HUES64 (cell line): ENCODE data around the gene ARSD.
"Not testable (repeated sequence)": the region's sequence is repeated elsewhere in the genome, so short reads cannot be mapped to it uniquely, and the experiment has no call there.

Experiments used
- H3K27ac ChIP-seq: 2 replicates; pipeline ENCODE4 v1.7.0; 2013; ENCODE audit warnings: low read depth, low read length, inconsistent platforms
- H3K27me3 ChIP-seq: 2 replicates; pipeline ENCODE4 v1.6.1; 2013; ENCODE audit warnings: mild to moderate bottlenecking, low read length; ENCODE audit not compliant: insufficient read depth
- H3K36me3 ChIP-seq: 2 replicates; pipeline ENCODE4 v1.6.1; 2013; ENCODE audit warnings: mild to moderate bottlenecking, low read length; ENCODE audit not compliant: insufficient read depth
- H3K4me1 ChIP-seq: 2 replicates; pipeline ENCODE4 v1.6.1; 2013; ENCODE audit warnings: mild to moderate bottlenecking, low read length, moderate library complexity; ENCODE audit not compliant: insufficient read depth
- H3K4me3 ChIP-seq: 2 replicates; pipeline ENCODE4 v1.5.1; 2013; ENCODE audit warnings: mild to moderate bottlenecking, low read length, moderate library complexity
- H3K9ac ChIP-seq: 2 replicates; pipeline ENCODE4 v1.6.1; 2013; ENCODE audit warnings: mild to moderate bottlenecking, low read depth, low read length
- H3K9me3 ChIP-seq: 2 replicates; pipeline ENCODE4 v1.6.1; 2013; ENCODE audit warnings: low read depth, low read length; ENCODE audit not compliant: insufficient read depth
- WGBS: fragments of 150-250, 120-280 bp; methylation state at CpG from one replicate; pipeline ENCODE4 v1.1.7; 2013; ENCODE audit warnings: missing lambda C conversion rate; 5-methylcytosine and 5-hydroxymethylcytosine counted together

The ARSD gene

DNA sequence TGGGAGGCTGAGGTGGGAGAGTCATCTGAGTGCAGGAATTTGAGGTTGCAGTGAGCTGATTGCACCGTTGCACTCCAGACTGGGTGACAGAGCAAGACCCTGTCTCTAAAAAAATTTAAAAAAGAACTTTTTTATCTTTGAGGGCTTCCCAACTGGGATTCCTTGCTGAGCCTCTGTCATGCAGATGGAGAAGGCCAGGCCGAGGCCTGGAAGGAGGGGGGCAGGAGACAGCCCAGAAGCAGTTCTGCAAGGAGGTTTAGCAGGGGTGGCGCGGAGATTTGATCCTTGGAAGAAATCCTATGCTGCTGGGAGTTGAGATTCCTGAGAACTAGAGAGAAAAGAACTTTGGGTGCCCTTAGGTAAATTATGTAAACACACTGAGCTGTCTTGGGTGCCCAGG is 2.5 kb upstream of the ARSD start:
- H3K27ac ChIP-seq = peak overlapping the region; percentile 78
- no peaks in the 10 kb centered on the region for H3K36me3 ChIP-seq
- no peaks in the 10 kb centered on the region for H3K27me3 ChIP-seq
- H3K9ac ChIP-seq = 0 out of 2 replicates have a peak overlapping the region, but pooled peaks have one; percentile 36
- peak overlapping the region; percentile 21; the same call in 1 of the 2 replicates for H3K4me3 ChIP-seq
- WGBS = 12% methylated on average over 4 of the region's 4 CpGs
- H3K4me1 ChIP-seq = peaks cover 6% of the 10 kb centered on the region; the same call in 1 of the 2 replicates
- no peaks in the 10 kb centered on the region for H3K9me3 ChIP-seq

DNA sequence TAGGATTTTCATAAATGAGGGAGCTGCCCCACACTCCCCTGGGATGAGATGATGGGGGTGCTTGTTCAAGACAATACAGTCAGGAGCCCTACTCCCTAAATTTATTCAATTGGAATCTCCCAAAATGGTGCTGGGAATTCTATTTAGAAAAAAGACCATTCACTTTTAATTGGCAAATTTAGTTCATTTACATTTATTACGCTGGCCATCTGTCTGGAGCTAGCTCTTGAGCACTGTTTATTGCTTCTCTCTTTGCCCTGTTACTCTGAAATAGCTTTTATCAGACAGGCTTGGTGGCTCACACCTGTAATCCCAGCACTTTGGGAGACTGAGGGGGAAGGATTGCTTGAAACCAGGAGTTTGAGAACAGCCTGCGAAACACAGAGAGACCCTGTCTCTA is 2.0 kb upstream of the ARSD start:
- Histone ChIP-seq H3K4me1 (peaks cover 6% of the 10 kb centered on the region; the same call in 1 of the 2 replicates), H3K9me3 (no peaks in the 10 kb centered on the region), H3K27ac (peak overlapping the region; percentile 78), H3K9ac (peak overlapping the region; percentile 36; the same call in 1 of the 2 replicates), H3K4me3 (peak overlapping the region; percentile 21; the same call in 1 of the 2 replicates), H3K36me3 (no peaks in the 10 kb centered on the region), H3K27me3 (no peaks in the 10 kb centered on the region)
- 39% methylated on average over 2 of the region's 2 CpGs for WGBS

DNA sequence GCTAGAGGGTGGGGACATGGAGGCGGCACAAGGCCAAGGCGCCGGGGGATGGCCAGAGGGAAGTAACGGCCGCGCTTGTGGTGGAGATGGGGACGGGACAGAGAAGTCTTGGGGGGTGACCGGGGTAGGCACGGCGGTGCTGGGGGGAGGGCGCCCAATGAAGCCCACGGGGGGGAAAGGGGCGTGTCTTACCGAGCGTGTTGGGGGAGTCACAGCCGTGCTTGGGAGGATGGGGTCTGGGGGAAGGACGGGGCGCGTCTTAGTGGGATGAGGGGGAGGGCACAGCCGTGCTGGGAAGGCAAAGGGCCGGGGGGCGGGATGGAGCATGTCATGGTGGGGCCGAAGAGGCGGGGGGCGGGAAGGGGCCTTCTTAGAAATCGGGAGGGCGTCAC is 952 bp downstream of the ARSD start:
- 2% methylated on average over 27 of the region's 27 CpGs for WGBS
- no peaks in the 10 kb centered on the region for H3K36me3 ChIP-seq
- H3K27ac ChIP-seq = peak overlapping the region; percentile 97
- peak overlapping the region; percentile 80 for H3K9ac ChIP-seq
- H3K27me3 ChIP-seq = no peaks in the 10 kb centered on the region
- H3K4me1 ChIP-seq = peaks cover 6% of the 10 kb centered on the region; the same call in 1 of the 2 replicates
- no peaks in the 10 kb centered on the region for H3K9me3 ChIP-seq
- peak overlapping the region; percentile 64 for H3K4me3 ChIP-seq

- H3K27ac ChIP-seq = no peak overlapping the region
- no peaks in the 10 kb centered on the region for H3K27me3 ChIP-seq
- H3K4me1 ChIP-seq = 0 out of 2 replicates have a peak, but pooled peaks cover 3% of the 10 kb centered on the region
- H3K4me3 ChIP-seq = no peak overlapping the region
- WGBS = 96% methylated on average over 13 of the region's 15 CpGs
- H3K36me3 ChIP-seq = no peaks in the 10 kb centered on the region
- H3K9me3 ChIP-seq = no peaks in the 10 kb centered on the region
- H3K9ac ChIP-seq = no peak overlapping the region
Observed at GRCh38 chrX:2926664-2927275, 2.4 kb downstream of the ARSD start.

GRCh38 chrX:2926255-2926654 is 2.9 kb downstream of the ARSD start:
- H3K27me3 ChIP-seq, H3K4me3 ChIP-seq, H3K36me3 ChIP-seq, H3K9ac ChIP-seq, H3K9me3 ChIP-seq, H3K27ac ChIP-seq, H3K4me1 ChIP-seq: not testable (repeated sequence)
- 71% methylated on average over 4 of the region's 4 CpGs for WGBS

DNA sequence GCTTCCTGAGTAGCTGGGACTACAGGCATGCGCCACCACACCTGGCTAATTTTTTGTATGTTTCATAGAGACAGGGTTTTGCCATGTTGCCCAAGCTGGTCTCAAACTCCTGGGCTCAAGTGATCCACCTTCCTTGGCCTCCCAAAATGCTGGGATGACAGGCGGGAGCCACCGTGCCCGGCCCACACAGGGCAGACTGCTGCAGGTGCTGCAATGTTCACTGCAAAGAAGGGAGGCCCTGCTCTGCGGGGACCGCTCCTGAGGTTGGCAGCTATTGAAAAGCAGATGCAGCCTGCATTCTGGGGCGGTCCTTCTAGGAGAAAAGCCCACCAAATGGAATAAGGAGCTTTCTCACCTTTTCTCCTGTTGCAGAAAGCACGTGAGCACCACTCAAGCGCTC is 5.0 kb downstream of the ARSD start:
- Histone ChIP-seq H3K4me1 (no peaks in the 10 kb centered on the region), H3K27ac (no peak overlapping the region), H3K4me3 (no peak overlapping the region), H3K9ac (no peak overlapping the region), H3K36me3 (no peaks in the 10 kb centered on the region), H3K27me3 (no peaks in the 10 kb centered on the region), H3K9me3 (no peaks in the 10 kb centered on the region)
- 91% methylated on average over 9 of the region's 9 CpGs for WGBS

GRCh38 chrX:2921750-2922149 is 7.4 kb downstream of the ARSD start:
- Histone ChIP-seq H3K4me3 (no peak overlapping the region), H3K36me3 (no peaks in the 10 kb centered on the region), H3K27ac (no peak overlapping the region), H3K9ac (no peak overlapping the region), H3K9me3 (no peaks in the 10 kb centered on the region), H3K4me1 (no peaks in the 10 kb centered on the region), H3K27me3 (no peaks in the 10 kb centered on the region)
- WGBS = 93% methylated on average over 9 of the region's 9 CpGs

DNA sequence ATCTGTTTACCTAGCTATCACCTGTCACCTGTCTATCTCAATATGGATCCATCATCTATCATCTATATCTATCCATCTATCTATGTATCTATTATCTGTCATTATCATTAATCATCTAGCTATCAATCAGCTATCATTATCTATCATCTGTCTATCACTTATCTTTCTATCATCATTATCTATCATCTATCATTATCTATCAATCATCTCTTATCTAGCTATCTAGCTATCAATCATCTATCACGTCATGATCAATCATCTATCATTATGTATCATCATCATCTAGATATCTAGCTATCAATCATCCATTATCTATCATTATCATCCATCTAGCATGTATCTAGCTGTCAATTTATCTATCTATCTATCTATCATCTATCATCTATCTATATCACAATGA is 7.9 kb downstream of the ARSD start:
- no peaks in the 10 kb centered on the region for H3K4me1 ChIP-seq
- H3K27me3 ChIP-seq = no peaks in the 10 kb centered on the region
- H3K36me3 ChIP-seq = no peaks in the 10 kb centered on the region
- no peak overlapping the region for H3K9ac ChIP-seq
- WGBS = 96% methylated on average over 1 of the region's 1 CpG
- H3K4me3 ChIP-seq = no peak overlapping the region
- H3K9me3 ChIP-seq = no peaks in the 10 kb centered on the region
- H3K27ac ChIP-seq = no peak overlapping the region

DNA sequence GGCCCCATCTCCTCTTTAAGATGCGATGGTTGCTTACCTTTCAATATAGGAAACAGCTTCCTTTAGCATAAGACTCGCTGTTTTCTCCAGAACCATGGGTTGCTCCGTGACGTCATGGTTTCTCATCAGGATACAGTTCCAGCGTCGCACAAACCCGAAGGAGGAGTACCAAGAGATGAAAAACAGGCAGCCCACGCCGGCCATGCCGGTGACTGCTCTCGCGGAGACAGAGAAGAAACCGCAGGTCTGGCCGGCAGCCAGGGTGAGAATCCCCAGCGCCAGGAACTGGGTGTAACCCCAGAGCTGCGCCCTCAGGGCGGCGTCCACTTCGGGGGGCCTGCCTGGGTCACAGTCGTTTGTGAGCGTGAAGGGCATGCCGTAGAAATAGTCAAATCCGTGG is 11.4 kb downstream of the ARSD start:
- Histone ChIP-seq H3K4me1 (peaks cover 8% of the 10 kb centered on the region; the same call in 1 of the 2 replicates), H3K27me3 (no peaks in the 10 kb centered on the region), H3K4me3 (no peak overlapping the region), H3K27ac (no peak overlapping the region), H3K9ac (no peak overlapping the region), H3K36me3 (no peaks in the 10 kb centered on the region), H3K9me3 (no peaks in the 10 kb centered on the region)
- 95% methylated on average over 23 of the region's 23 CpGs for WGBS

- Histone ChIP-seq H3K27me3 (no peaks in the 10 kb centered on the region), H3K27ac (peak overlapping the region; percentile 49; the same call in 1 of the 2 replicates), H3K4me3 (no peak overlapping the region), H3K36me3 (no peaks in the 10 kb centered on the region), H3K9me3 (no peaks in the 10 kb centered on the region), H3K9ac (no peak overlapping the region), H3K4me1 (peaks cover 12% of the 10 kb centered on the region; the same call in 1 of the 2 replicates)
- 23% methylated on average over 3 of the region's 3 CpGs for WGBS
Observed at GRCh38 chrX:2913118-2913517, 16.0 kb downstream of the ARSD start.

- no CpG with 5 or more reads among the region's 3 CpGs for WGBS
- Histone ChIP-seq H3K9ac (no peak overlapping the region), H3K4me1 (peaks cover 12% of the 10 kb centered on the region; the same call in 1 of the 2 replicates), H3K9me3 (no peaks in the 10 kb centered on the region), H3K27ac (no peak overlapping the region), H3K36me3 (no peaks in the 10 kb centered on the region), H3K4me3 (no peak overlapping the region), H3K27me3 (no peaks in the 10 kb centered on the region)
Observed at GRCh38 chrX:2910109-2910508, 19.0 kb downstream of the ARSD start.
